ENCODE measurements around the gene PROB1. TPM values are rescaled to one million over a fixed set of nuclear protein-coding genes. Genes with fewer than 3 reads are reported as not detected.

Gene PROB1
- total RNA-seq, 1 donor from 2014 or later, result 5.5 TPM

DNA sequence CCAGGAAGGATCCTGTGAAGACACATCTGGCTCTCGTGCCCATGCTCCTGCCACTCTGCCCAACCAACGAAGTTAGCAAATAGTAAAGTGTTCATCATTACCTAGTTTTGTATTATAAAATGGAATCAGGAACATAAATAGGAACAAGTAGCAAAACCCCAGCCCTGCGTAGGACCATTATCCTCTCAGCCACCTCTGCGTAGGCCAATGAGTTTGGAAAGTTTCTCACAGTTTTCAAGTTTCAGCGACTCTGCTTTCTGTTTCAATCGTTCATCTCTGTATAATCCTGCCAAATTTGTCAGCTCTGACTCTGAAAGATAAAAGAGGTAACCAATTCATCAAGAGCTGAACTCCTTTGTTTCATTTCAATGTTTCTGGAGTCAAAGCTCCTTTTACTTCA, 19.1 kb upstream of the PROB1 start:
- intact Hi-C loops (cut with micrococcal nuclease), result loop anchor here (1.0 kb wide), 1 partner anchor 10 kb away; the partner anchor contains the start of gene SPATA24

DNA sequence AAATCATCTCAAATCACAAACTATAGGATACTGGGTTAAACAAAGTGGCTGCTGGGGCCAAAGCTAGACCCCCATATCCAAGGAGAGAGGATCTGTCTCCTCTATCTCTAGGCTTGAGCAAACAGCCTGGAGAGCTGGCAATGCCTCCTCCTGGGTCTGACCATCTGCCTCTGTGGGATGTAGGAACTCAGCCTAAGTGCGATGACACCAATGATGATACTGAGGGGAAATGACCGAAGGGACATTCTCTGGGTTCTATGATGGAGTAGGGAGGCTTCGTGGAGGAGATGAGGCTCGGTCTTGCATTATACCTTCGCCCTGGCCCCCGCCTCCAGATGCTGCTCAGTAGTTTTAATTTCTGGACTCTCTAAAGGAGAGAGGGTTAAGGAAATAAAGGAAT, 18.2 kb upstream of the PROB1 start:
- intact Hi-C loops (cut with micrococcal nuclease), result no loop called here

DNA sequence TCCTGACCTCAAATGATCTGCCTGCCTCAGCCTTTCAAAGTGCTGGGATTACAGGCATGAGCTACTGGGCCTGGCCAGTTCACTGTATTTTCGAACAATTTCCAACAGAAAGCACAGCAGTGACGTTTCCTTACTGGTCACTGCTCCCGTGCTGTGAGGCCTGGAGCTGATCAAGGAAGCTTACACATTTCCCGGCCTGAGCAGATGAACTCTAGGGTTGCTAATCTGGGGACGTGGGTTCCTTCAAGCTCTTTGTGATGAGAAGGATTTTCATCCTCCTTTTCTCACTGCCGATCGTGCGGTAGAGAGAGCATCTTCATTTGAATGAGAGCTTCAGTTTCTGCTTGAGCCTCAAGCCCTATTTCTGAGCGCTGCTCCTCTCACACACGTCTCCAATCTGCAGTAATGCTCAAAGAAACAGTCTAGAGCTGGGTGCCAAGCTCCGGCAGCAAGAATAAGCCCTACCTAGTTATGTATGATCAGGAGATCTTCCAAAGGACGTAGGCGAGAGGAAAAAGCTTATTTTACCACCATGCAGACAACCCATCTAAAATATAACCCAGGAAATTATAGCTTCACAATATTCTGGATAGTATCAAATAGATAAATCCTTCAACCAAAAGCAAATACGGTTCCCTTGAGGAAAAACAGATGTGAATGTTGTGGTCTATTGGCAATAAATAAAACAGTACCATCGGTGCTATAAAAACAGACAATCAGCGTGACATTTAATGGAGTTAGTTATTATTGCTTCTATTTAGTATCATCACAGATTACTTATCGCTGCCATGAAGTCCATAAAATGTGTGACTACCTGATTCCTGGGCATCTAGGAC, 16.3 kb upstream of the PROB1 start:
- intact Hi-C loops (cut with micrococcal nuclease), result no loop called here

GRCh38 chr5:139410121-139410992, 15.5 kb upstream of the PROB1 start:
- intact Hi-C loops (cut with micrococcal nuclease), result no loop called here

DNA sequence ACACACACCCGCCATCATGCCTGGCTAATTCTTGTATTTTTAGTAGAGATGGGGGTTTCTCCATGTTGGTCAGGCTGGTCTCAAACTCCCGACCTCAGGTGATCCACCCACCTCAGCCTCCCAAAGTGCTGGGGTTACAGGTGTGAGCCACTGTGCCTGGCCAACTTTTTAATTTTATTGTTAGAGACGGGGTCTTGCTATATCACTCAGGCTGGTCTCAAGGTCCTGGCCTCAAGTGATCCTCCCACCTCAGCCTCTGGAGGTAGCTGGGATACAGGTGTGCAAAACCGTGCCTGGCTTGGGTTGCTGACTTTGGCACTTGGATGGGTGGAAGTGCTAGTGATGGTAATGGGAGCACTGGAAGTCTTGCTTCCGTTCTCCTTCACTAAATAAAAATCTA, 14.2 kb upstream of the PROB1 start:
- intact Hi-C loops (cut with micrococcal nuclease), result loop anchor here (10.0 kb wide), 2 partner anchors 766 to 944 kb away; partner anchors contain the start of genes CYSTM1 and EGR1

DNA sequence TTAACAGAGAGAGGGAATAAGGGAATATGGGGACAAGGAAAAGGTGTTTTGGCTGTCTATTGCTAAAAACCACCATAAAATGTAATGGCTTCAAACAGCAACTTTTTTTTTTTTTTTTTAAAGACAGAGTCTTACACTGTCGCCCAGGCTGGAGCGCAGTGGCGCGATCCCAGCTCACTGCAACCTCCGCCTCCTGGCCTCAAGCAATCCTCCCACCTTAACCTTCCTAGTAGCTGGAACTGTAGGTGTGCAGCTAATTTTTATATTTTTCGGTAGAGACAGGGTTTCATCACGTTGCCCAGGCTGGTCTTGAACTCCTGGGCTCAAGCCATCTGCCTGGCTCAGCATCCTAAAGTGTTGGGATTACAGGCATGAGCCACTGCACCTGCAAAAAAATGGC, 13.3 kb upstream of the PROB1 start:
- intact Hi-C loops (cut with micrococcal nuclease), result loop anchor here (10.0 kb wide), 2 partner anchors 767 to 943 kb away; partner anchors contain the start of genes CYSTM1 and EGR1

GRCh38 chr5:139407517-139407916, 12.6 kb upstream of the PROB1 start:
- intact Hi-C loops (cut with micrococcal nuclease), result loop anchor here (10.0 kb wide), 2 partner anchors 767 to 943 kb away; partner anchors contain the start of genes CYSTM1 and EGR1

DNA sequence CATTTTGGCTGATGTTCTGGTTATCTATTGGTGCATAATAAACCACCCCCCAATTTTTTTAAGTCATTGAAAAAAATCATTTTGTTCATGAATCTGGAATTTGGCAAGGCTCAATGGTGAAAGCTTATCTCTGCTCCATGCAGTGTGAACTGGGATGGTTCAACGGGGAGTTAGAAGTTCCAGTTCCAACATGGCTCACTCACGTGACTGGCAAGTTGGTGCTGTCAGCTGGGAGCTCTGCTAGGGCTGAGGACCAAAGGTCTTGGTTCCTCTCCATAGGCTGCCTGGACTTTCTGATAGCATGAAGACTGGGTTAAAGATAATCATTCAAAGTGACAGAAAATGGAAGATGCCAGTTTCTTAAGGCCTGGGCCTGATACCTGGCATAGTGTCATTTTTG, 12.1 kb upstream of the PROB1 start:
- intact Hi-C loops (cut with micrococcal nuclease), result loop anchor here (10.0 kb wide), 2 partner anchors 768 to 942 kb away; partner anchors contain the start of genes CYSTM1 and EGR1

DNA sequence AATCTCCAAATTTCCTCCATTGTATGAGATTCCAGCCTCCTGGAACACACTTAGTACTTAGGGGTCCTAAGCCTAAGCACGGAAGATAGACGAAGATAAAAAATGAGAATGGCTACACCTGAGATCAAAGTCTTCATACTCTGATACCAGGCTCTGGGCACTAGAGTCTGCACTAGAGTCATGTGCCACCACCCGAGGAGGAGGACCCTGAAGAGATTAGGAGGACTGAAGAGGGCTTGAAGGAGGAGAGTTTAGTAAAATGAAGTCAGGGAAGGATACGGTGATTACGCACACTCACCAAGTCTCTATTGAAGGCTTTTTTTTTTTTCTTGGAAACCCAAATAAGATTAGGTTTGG, 9.6 kb upstream of the PROB1 start:
- intact Hi-C loops (cut with micrococcal nuclease), result loop anchor here (1.0 to 10.0 kb wide), 10 partner anchors 10 to 998 kb away; partner anchors contain the start of genes ANKHD1, CYSTM1, DNAJC18 and EGR1

- intact Hi-C loops (cut with micrococcal nuclease), result loop anchor here (1.0 to 10.0 kb wide), 10 partner anchors 10 to 998 kb away; partner anchors contain the start of genes ANKHD1, CYSTM1, DNAJC18 and EGR1
These were observed 9.0 kb upstream of the PROB1 start, which contains the start of gene SPATA24 for GRCh38 chr5:139403787-139404483. Gene SPATA24 (minus strand): TSS chr5:139404089. CDS start chr5:139404060, 29 bp downstream.

GRCh38 chr5:139403418-139403786, 8.5 kb upstream of the PROB1 start:
- intact Hi-C loops (cut with micrococcal nuclease), result loop anchor here (5.0 to 10.0 kb wide), 5 partner anchors 771 to 999 kb away; partner anchors contain the start of genes ANKHD1, CYSTM1, EGR1 and ETF1

- intact Hi-C loops (cut with micrococcal nuclease), result loop anchor here (5.0 to 10.0 kb wide), 5 partner anchors 772 to 1000 kb away; partner anchors contain the start of genes ANKHD1, CYSTM1, EGR1 and ETF1
These were observed 7.8 kb upstream of the PROB1 start for GRCh38 chr5:139402561-139403158.

GRCh38 chr5:139401546-139401945, 6.6 kb upstream of the PROB1 start:
- intact Hi-C loops (cut with micrococcal nuclease), result loop anchor here (5.0 to 10.0 kb wide), 5 partner anchors 773 to 1001 kb away; partner anchors contain the start of genes ANKHD1, CYSTM1, EGR1 and ETF1

- intact Hi-C loops (cut with micrococcal nuclease), result loop anchor here (5.0 to 10.0 kb wide), 6 partner anchors 745 to 1003 kb away; partner anchors contain the start of genes ANKHD1, CYSTM1, EGR1 and ETF1
These were observed 4.7 kb upstream of the PROB1 start for GRCh38 chr5:139399501-139400121.

GRCh38 chr5:139397921-139398320, 3.0 kb upstream of the PROB1 start:
- intact Hi-C loops (cut with micrococcal nuclease), result loop anchor here (10.0 kb wide), 1 partner anchor 743 kb away; no protein-coding TSS in a partner anchor

DNA sequence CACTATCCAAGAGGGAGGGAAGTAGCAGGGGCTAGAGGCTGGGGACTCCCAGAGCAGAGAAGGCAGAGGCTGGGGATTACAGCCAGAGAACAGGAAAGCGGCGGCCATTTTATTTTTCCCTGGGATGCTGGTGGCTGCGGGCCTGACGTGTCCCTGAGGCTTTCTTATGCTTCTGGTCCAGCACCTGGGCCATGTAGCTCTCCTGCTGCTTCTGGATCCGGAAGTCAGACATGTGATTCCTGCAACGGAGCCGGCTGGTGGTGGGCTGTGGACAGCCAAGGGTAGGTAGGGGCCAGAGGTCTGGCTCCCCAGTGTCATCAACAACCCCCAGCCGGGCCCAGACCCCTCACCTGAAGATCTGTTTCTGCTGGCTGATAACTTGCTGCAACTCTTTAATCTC, 1.8 kb upstream of the PROB1 start:
- intact Hi-C loops (cut with micrococcal nuclease), result loop anchor here (10.0 kb wide), 1 partner anchor 742 kb away; no protein-coding TSS in a partner anchor

- intact Hi-C loops (cut with micrococcal nuclease), result loop anchor here (10.0 kb wide), 1 partner anchor 741 kb away; no protein-coding TSS in a partner anchor
These were observed 1.1 kb upstream of the PROB1 start for GRCh38 chr5:139395844-139396640.

DNA sequence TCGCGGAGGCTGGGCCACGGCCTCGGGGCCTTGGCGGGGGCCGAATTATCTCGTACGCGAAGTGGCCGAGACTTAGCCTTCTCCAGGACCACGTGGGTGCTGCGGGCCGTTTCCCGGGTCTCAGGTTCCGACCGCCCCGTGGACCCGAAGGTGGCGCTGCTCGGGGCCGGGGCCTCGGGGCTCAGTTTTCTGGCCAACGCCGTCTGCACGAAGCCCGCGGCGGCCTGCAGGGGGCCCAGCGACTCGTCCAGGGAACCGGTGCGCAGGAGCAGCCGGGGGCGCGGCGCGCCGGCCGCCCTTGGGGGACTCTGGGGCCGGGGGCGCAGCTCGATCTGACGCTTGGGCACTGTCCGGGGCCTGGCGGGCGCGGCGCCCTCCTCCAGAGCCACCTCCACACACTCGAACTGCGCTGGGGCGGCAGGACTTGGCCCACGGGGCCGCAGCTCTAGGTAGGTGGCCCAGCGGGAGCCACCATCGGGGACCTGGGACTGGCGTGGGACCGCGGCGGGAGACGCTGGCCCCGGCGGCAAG, 716 bp downstream of the PROB1 start:
- intact Hi-C loops (cut with micrococcal nuclease), result loop anchor here (5.0 to 10.0 kb wide), 3 partner anchors 122 to 739 kb away; partner anchors contain the start of gene SIL1

Data from T-helper 2 cell treated with Interferon-gamma antibody and Interleukin-4, amounts not matched to agents 100 ng/mL and 5 ng/mL, for 36 hours (primary cell).